GM23338 (cell line): Measurements from ENCODE around the gene FAM117A. TPM values are rescaled to one million over a fixed set of nuclear protein-coding genes. Genes with fewer than 3 reads are reported as not detected.

ENCODE experiments used
- ATAC-seq: fragments of 200-7000 bp; cut with Tn5 transposase; 3 replicates; pipeline ENCODE4 v1.9.1; 2020
- DNase-seq: peaks from one replicate; pipeline ENCODE4 v3.0.0-alpha.2; 2015; ENCODE audit warnings: low spot score
- H2AFZ ChIP-seq: fragments of 200-600 bp; sonication (generic); 2 replicates; pipeline ENCODE4 v1.8.0; 2016; ENCODE audit warnings: antibody characterized with exemption, mild to moderate bottlenecking, moderate library complexity
- H3F3A ChIP-seq: fragments of 200-600 bp; sonication (generic); replicated peaks from 2 replicates; pipeline ENCODE4 v1.8.0; 2017; ENCODE audit warnings: antibody characterized with exemption, mixed run types, low read depth
- H3K27ac ChIP-seq: fragments of 200-600 bp; sonication (generic); 2 replicates; pipeline ENCODE4 v1.6.1; 2016; ENCODE audit warnings: low read depth
- H3K27me3 ChIP-seq: fragments of 200-600 bp; sonication (generic); 2 replicates; pipeline ENCODE4 v1.8.0; 2016; ENCODE audit warnings: mild to moderate bottlenecking, mixed run types, moderate library complexity; ENCODE audit not compliant: insufficient read depth
- H3K36me3 ChIP-seq: fragments of 200-600 bp; sonication (generic); 2 replicates; pipeline ENCODE4 v1.8.0; 2016; ENCODE audit warnings: mild to moderate bottlenecking; ENCODE audit not compliant: insufficient read depth
- H3K4me1 ChIP-seq: fragments of 200-600 bp; sonication (generic); 2 replicates; pipeline ENCODE4 v1.8.0; 2016; ENCODE audit warnings: mild to moderate bottlenecking, moderate library complexity; ENCODE audit not compliant: insufficient read depth
- H3K4me2 ChIP-seq: fragments of 200-600 bp; sonication (generic); 2 replicates; pipeline ENCODE4 v1.7.1; 2017; ENCODE audit warnings: mixed run types
- H3K4me3 ChIP-seq: fragments of 200-600 bp; sonication (generic); 2 replicates; pipeline ENCODE4 v1.6.1; 2016; ENCODE audit warnings: mixed run types
- H3K79me2 ChIP-seq: fragments of 200-600 bp; sonication (generic); replicated peaks from 2 replicates; pipeline ENCODE4 v1.8.0; 2017; ENCODE audit warnings: mild to moderate bottlenecking; ENCODE audit not compliant: insufficient read depth
- H3K9me2 ChIP-seq: fragments of 200-600 bp; sonication (generic); 2 replicates; pipeline ENCODE4 v1.8.0; 2017; ENCODE audit not compliant: insufficient read depth
- H4K20me1 ChIP-seq: fragments of 200-600 bp; sonication (generic); replicated peaks from 2 replicates; pipeline ENCODE4 v1.8.0; 2017; ENCODE audit warnings: mild to moderate bottlenecking; ENCODE audit not compliant: insufficient read depth
- H3K27ac Mint-ChIP-seq: 2 replicates; pipeline ENCODE4 v1.8.0; 2020; ENCODE audit warnings: inconsistent platforms, mild to moderate bottlenecking, moderate library complexity, mixed read lengths
- H3K27me3 Mint-ChIP-seq: 3 replicates; pipeline ENCODE4 v1.8.0; 2022; ENCODE audit warnings: low read depth, mild to moderate bottlenecking, moderate library complexity, mixed read lengths, inconsistent platforms; ENCODE audit not compliant: insufficient read depth, poor library complexity
- H3K36me3 Mint-ChIP-seq: 3 replicates; pipeline ENCODE4 v1.8.0; 2021; ENCODE audit warnings: low read depth, mild to moderate bottlenecking, inconsistent platforms, moderate library complexity, mixed read lengths
- H3K4me1 Mint-ChIP-seq: 3 replicates; pipeline ENCODE4 v1.8.0; 2020; ENCODE audit warnings: mild to moderate bottlenecking, inconsistent platforms, mixed read lengths
- H3K4me3 Mint-ChIP-seq: 3 replicates; pipeline ENCODE4 v1.8.0; 2021; ENCODE audit warnings: moderate library complexity, mild to moderate bottlenecking, inconsistent platforms, mixed read lengths
- H3K9me3 Mint-ChIP-seq: 3 replicates; pipeline ENCODE4 v1.8.0; 2020; ENCODE audit warnings: moderate library complexity, mild to moderate bottlenecking, inconsistent platforms, mixed read lengths
- CREB1 ChIP-seq: fragments of 250-450 bp; sonication (Bioruptor Pico); IDR thresholded peaks from 2 replicates; pipeline ENCODE4 v1.5.0; 2020; ENCODE audit warnings: low read depth, mild to moderate bottlenecking, moderate library complexity
- EZH2 ChIP-seq: fragments of 200-600 bp; sonication (generic); IDR thresholded peaks from one replicate; pipeline ENCODE4 v1.8.0; 2017; ENCODE audit warnings: antibody characterized with exemption, mild to moderate bottlenecking, low read depth; ENCODE audit not compliant: unreplicated experiment
- EZH2phosphoT487 ChIP-seq: fragments of 200-600 bp; sonication (generic); IDR thresholded peaks from one replicate; pipeline ENCODE4 v1.8.1; 2018; ENCODE audit warnings: antibody characterized with exemption; ENCODE audit not compliant: unreplicated experiment
- JUNB ChIP-seq: IDR thresholded peaks from one replicate; pipeline ENCODE4 v1.6.1; 2016; ENCODE audit warnings: antibody characterized with exemption; ENCODE audit not compliant: unreplicated experiment
- NANOG ChIP-seq: IDR thresholded peaks from 2 replicates; pipeline ENCODE4 v1.6.1; 2016; ENCODE audit warnings: antibody characterized with exemption, borderline replicate concordance
- POLR2AphosphoS5 ChIP-seq: IDR thresholded peaks from 2 replicates; pipeline ENCODE4 v1.6.1; 2016; ENCODE audit warnings: antibody characterized with exemption, low read depth
- STAT1 ChIP-seq: IDR thresholded peaks from one replicate; pipeline ENCODE4 v1.6.1; 2016; ENCODE audit warnings: antibody characterized with exemption; ENCODE audit not compliant: unreplicated experiment
- ZNF114 ChIP-seq: fragments of 250-450 bp; sonication (Bioruptor Pico); IDR thresholded peaks from 2 replicates; pipeline ENCODE4 v1.5.0; 2020; ENCODE audit warnings: mild to moderate bottlenecking, moderate library complexity
- ZNF331 ChIP-seq: fragments of 250-450 bp; sonication (Bioruptor Pico); IDR thresholded peaks from 2 replicates; pipeline ENCODE4 v1.5.0; 2020; ENCODE audit warnings: low read depth, mild to moderate bottlenecking, moderate library complexity
- polyA plus RNA-seq: library from polyadenylated mRNA; unstranded; fragments of >200 nt; fragmentation: Nextera tagmentation; extraction: Ambion mirVana; gene quantifications from 2 replicates; pipeline ENCODE4 v1.2.1, GENCODE V29; 2016
- total RNA-seq: library from RNA; depleted of rRNA; stranded (reverse); fragments of >200 nt; shearing (Covaris generic); gene quantifications from 2 replicates; pipeline ENCODE4 v1.2.3, GENCODE V29; 2014
- TF ChIP-seq, protein P1 (sequence below): fragments of 250-450 bp; sonication (Bioruptor Pico); IDR thresholded peaks from 2 replicates; pipeline ENCODE4 v1.5.0; 2020; ENCODE audit warnings: mild to moderate bottlenecking, moderate library complexity
- TF ChIP-seq, protein P2 (sequence below): IDR thresholded peaks from 2 replicates; pipeline ENCODE4 v1.6.1; 2016; ENCODE audit warnings: antibody characterized with exemption
- TF ChIP-seq, protein P3 (sequence below): IDR thresholded peaks from one replicate; pipeline ENCODE4 v1.6.1; 2018; ENCODE audit warnings: antibody characterized with exemption; ENCODE audit not compliant: unreplicated experiment
- TF ChIP-seq, protein P4 (sequence below), 2 experiments: fragments of 200-600 bp in 1 of 2; sonication (generic) in 1 of 2; conservative IDR thresholded peaks; 2 replicates each; pipeline versions ENCODE4 v1.5.1 to v1.6.1; 2016 to 2017; ENCODE audit warnings: antibody characterized with exemption in 2 of 2, low read depth in 2 of 2, mild to moderate bottlenecking in 2 of 2, moderate library complexity in 1 of 2

The FAM117A gene
- total and polyA plus RNA-seq, 2 experiments from 2014 or later, result 21.3 to 46.4 TPM

DNA sequence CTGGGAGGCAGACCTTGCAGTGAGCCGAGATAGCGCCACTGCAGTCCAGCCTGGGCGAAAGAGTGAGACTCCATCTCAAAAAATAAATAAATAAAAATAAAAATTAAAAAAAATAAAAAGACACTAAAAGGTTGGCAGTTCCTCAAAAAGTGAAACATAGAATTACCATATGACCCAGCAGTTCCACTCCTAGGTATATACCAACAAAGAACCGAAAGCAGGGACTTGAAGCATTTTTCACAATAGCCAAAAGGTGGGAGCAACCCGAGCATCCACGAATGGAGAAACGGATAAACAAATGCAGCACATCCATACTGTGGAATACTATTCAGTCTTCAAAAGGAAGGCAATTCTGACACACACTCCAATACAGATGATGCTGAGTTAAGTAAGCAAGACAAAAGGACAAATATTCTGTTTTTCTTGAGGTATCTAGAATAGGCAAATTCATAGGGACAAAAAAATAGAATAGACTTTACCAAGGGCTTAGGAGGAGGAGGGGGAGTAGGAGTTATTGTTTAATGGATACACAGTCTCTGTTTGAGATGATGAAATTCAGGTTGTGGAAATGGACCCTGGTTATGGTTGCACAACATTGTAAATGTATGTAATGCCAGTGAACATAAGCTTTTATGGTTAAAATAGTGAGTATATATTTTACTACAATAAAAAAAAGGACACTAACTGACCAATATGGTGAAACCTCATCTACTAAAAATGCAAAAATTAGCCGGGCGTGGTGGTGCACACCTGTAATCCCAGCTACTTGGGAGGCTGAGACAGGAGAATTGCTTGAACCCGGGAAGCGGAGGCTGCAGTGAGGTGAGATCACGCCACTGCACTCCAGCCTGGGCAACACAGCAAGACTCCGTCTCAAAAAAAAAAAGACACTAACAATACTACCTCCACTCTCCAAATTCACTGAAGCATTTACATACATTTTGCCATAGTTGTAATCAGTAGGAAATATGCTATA, 29.1 kb downstream of the FAM117A start:
- no peaks in the 10 kb centered on the region for H3F3A ChIP-seq
- H3K4me1 ChIP-seq, result no peaks in the 10 kb centered on the region
- H3K36me3 ChIP-seq, result no peaks in the 10 kb centered on the region
- Mint-ChIP-seq H3K36me3 (peaks cover 10% of the 10 kb centered on the region; the same call in 2 of the 3 replicates), H3K27ac (no peak overlapping the region), H3K4me1 (no peaks in the 10 kb centered on the region; the same call in 2 of the 3 replicates), H3K27me3 (no peaks in the 10 kb centered on the region), H3K9me3 (no peaks in the 10 kb centered on the region), H3K4me3 (no peak overlapping the region)
- H3K27me3 ChIP-seq, result no peaks in the 10 kb centered on the region
- H3K4me2 ChIP-seq, result no peak overlapping the region
- H3K27ac ChIP-seq, result no peak overlapping the region
- no peak for DNase-seq
- H3K9me2 ChIP-seq, result no peaks in the 10 kb centered on the region; the same call in 1 of the 2 replicates
- no peak overlapping the region for H2AFZ ChIP-seq
- TF ChIP-seq, protein P1, sequence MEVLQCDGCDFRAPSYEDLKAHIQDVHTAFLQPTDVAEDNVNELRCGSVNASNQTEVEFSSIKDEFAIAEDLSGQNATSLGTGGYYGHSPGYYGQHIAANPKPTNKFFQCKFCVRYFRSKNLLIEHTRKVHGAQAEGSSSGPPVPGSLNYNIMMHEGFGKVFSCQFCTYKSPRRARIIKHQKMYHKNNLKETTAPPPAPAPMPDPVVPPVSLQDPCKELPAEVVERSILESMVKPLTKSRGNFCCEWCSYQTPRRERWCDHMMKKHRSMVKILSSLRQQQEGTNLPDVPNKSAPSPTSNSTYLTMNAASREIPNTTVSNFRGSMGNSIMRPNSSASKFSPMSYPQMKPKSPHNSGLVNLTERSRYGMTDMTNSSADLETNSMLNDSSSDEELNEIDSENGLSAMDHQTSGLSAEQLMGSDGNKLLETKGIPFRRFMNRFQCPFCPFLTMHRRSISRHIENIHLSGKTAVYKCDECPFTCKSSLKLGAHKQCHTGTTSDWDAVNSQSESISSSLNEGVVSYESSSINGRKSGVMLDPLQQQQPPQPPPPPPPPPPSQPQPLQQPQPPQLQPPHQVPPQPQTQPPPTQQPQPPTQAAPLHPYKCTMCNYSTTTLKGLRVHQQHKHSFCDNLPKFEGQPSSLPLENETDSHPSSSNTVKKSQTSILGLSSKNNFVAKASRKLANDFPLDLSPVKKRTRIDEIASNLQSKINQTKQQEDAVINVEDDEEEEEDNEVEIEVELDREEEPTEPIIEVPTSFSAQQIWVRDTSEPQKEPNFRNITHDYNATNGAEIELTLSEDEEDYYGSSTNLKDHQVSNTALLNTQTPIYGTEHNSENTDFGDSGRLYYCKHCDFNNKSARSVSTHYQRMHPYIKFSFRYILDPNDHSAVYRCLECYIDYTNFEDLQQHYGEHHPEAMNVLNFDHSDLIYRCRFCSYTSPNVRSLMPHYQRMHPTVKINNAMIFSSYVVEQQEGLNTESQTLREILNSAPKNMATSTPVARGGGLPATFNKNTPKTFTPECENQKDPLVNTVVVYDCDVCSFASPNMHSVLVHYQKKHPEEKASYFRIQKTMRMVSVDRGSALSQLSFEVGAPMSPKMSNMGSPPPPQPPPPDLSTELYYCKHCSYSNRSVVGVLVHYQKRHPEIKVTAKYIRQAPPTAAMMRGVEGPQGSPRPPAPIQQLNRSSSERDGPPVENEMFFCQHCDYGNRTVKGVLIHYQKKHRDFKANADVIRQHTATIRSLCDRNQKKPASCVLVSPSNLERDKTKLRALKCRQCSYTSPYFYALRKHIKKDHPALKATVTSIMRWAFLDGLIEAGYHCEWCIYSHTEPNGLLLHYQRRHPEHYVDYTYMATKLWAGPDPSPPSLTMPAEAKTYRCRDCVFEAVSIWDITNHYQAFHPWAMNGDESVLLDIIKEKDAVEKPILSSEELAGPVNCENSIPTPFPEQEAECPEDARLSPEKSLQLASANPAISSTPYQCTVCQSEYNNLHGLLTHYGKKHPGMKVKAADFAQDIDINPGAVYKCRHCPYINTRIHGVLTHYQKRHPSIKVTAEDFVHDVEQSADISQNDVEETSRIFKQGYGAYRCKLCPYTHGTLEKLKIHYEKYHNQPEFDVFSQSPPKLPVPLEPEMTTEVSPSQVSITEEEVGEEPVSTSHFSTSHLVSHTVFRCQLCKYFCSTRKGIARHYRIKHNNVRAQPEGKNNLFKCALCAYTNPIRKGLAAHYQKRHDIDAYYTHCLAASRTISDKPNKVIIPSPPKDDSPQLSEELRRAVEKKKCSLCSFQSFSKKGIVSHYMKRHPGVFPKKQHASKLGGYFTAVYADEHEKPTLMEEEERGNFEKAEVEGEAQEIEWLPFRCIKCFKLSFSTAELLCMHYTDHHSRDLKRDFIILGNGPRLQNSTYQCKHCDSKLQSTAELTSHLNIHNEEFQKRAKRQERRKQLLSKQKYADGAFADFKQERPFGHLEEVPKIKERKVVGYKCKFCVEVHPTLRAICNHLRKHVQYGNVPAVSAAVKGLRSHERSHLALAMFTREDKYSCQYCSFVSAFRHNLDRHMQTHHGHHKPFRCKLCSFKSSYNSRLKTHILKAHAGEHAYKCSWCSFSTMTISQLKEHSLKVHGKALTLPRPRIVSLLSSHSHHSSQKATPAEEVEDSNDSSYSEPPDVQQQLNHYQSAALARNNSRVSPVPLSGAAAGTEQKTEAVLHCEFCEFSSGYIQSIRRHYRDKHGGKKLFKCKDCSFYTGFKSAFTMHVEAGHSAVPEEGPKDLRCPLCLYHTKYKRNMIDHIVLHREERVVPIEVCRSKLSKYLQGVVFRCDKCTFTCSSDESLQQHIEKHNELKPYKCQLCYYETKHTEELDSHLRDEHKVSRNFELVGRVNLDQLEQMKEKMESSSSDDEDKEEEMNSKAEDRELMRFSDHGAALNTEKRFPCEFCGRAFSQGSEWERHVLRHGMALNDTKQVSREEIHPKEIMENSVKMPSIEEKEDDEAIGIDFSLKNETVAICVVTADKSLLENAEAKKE (CRISPR knock-in tag), result no peak
- TF ChIP-seq, protein P2, sequence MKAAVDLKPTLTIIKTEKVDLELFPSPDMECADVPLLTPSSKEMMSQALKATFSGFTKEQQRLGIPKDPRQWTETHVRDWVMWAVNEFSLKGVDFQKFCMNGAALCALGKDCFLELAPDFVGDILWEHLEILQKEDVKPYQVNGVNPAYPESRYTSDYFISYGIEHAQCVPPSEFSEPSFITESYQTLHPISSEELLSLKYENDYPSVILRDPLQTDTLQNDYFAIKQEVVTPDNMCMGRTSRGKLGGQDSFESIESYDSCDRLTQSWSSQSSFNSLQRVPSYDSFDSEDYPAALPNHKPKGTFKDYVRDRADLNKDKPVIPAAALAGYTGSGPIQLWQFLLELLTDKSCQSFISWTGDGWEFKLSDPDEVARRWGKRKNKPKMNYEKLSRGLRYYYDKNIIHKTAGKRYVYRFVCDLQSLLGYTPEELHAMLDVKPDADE, result no peak
- TF ChIP-seq, protein P3, sequence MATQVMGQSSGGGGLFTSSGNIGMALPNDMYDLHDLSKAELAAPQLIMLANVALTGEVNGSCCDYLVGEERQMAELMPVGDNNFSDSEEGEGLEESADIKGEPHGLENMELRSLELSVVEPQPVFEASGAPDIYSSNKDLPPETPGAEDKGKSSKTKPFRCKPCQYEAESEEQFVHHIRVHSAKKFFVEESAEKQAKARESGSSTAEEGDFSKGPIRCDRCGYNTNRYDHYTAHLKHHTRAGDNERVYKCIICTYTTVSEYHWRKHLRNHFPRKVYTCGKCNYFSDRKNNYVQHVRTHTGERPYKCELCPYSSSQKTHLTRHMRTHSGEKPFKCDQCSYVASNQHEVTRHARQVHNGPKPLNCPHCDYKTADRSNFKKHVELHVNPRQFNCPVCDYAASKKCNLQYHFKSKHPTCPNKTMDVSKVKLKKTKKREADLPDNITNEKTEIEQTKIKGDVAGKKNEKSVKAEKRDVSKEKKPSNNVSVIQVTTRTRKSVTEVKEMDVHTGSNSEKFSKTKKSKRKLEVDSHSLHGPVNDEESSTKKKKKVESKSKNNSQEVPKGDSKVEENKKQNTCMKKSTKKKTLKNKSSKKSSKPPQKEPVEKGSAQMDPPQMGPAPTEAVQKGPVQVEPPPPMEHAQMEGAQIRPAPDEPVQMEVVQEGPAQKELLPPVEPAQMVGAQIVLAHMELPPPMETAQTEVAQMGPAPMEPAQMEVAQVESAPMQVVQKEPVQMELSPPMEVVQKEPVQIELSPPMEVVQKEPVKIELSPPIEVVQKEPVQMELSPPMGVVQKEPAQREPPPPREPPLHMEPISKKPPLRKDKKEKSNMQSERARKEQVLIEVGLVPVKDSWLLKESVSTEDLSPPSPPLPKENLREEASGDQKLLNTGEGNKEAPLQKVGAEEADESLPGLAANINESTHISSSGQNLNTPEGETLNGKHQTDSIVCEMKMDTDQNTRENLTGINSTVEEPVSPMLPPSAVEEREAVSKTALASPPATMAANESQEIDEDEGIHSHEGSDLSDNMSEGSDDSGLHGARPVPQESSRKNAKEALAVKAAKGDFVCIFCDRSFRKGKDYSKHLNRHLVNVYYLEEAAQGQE, result no peak
- TF ChIP-seq ZNF331 (no peak), POLR2AphosphoS5 (no peak), ZNF114 (CRISPR knock-in tag) (no peak), NANOG (no peak), STAT1 (no peak), CREB1 (CRISPR knock-in tag) (no peak), EZH2phosphoT487 (no peak), JUNB (no peak), EZH2 (no peak)
- TF ChIP-seq, protein P4, sequence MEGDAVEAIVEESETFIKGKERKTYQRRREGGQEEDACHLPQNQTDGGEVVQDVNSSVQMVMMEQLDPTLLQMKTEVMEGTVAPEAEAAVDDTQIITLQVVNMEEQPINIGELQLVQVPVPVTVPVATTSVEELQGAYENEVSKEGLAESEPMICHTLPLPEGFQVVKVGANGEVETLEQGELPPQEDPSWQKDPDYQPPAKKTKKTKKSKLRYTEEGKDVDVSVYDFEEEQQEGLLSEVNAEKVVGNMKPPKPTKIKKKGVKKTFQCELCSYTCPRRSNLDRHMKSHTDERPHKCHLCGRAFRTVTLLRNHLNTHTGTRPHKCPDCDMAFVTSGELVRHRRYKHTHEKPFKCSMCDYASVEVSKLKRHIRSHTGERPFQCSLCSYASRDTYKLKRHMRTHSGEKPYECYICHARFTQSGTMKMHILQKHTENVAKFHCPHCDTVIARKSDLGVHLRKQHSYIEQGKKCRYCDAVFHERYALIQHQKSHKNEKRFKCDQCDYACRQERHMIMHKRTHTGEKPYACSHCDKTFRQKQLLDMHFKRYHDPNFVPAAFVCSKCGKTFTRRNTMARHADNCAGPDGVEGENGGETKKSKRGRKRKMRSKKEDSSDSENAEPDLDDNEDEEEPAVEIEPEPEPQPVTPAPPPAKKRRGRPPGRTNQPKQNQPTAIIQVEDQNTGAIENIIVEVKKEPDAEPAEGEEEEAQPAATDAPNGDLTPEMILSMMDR (conservative IDR thresholded peaks at IDR 0.05; ENCODE audit: low read depth in 2 of 2), result no peak
- peaks cover 42% of the 10 kb centered on the region for H4K20me1 ChIP-seq
- H3K4me3 ChIP-seq, result no peak overlapping the region
- no peak for ATAC-seq
- H3K79me2 ChIP-seq, result peaks cover 69% of the 10 kb centered on the region
